GM12878 (cell line): Measurements from ENCODE around the gene GHDC. TPM values are rescaled to one million over a fixed set of nuclear protein-coding genes. Genes with fewer than 3 reads are reported as not detected.
"Not testable (repeated sequence)": the region's sequence is repeated elsewhere in the genome, so short reads cannot be mapped to it uniquely, and the experiment has no call there.

Source experiments
- ATAC-seq: fragments of 200-7000 bp; cut with Tn5 transposase; 3 replicates; pipeline ENCODE4 v1.9.1; 2020; ENCODE audit warnings: mild to moderate bottlenecking, moderate library complexity
- BruUV-seq: library from RNA; stranded (reverse); fragments of 400-500 nt; replicated peaks from 2 replicates; lab custom pipeline; 2021; lab: Mats Ljungman, UMichigan
- CTCF ChIA-PET: fragments of 300-600 bp; sonication (Branson Sonifier 250); formaldehyde crosslinking; extraction: SDS; loops from one replicate; lab custom pipeline; 2021; ENCODE audit warnings: inconsistent platforms; lab: Yijun Ruan, JAX
- POLR2A ChIA-PET: fragments of 350-600 bp; formaldehyde crosslinking; extraction: SDS; loops from one replicate; lab custom pipeline; 2021; ENCODE audit warnings: inconsistent platforms; lab: Charles Lee
- RAD21 ChIA-PET: fragments of 300-600 bp; sonication (Branson Sonifier 250); formaldehyde crosslinking; loops from one replicate; lab custom pipeline; 2023; ENCODE audit warnings: antibody characterized with exemption; ENCODE audit not compliant: unreplicated experiment; lab: Charles Lee
- SMC1A ChIA-PET: fragments of 300-600 bp; sonication (Branson Sonifier 250); formaldehyde crosslinking; loops from one replicate; lab custom pipeline; 2023; ENCODE audit not compliant: unreplicated experiment, uncharacterized antibody; lab: Charles Lee
- DNase-seq: peaks from one replicate; pipeline ENCODE4 v3.0.0-alpha.2; 2011; ENCODE audit warnings: low read depth, low spot score
- FAIRE-seq: peaks from 3 replicates; lab custom pipeline; 2011; peaks lifted over from hg19 to GRCh38; lab: Jason Lieb, UNC
- H2AFZ ChIP-seq: 2 replicates; pipeline ENCODE4 v1.6.0; 2011; ENCODE audit warnings: low read depth, low read length, control low read depth; ENCODE audit not compliant: control insufficient read depth
- H3K27ac ChIP-seq: 2 replicates; pipeline ENCODE4 v1.5.1; 2011; ENCODE audit warnings: control low read depth; ENCODE audit not compliant: control insufficient read depth, insufficient read depth
- H3K27me3 ChIP-seq, 2 experiments: replicated peaks in 1 of 2; 2 replicates each; pipeline versions ENCODE4 v1.6.0 to v1.6.1; 2011; ENCODE audit warnings: low read length in 1 of 2; ENCODE audit not compliant: control insufficient read depth in 2 of 2, insufficient read depth in 2 of 2
- H3K36me3 ChIP-seq, 2 experiments: 2 replicates each; pipeline ENCODE4 v1.5.1; 2011; ENCODE audit warnings: low read length in 1 of 2; ENCODE audit not compliant: control insufficient read depth in 2 of 2, insufficient read depth in 2 of 2
- H3K4me1 ChIP-seq: 2 replicates; pipeline ENCODE4 v1.6.1; 2011; ENCODE audit warnings: mild to moderate bottlenecking, low read length, moderate library complexity, mixed read lengths; ENCODE audit not compliant: control insufficient read depth, insufficient read depth
- H3K4me2 ChIP-seq: 2 replicates; pipeline ENCODE4 v1.6.0; 2011; ENCODE audit warnings: control low read depth; ENCODE audit not compliant: control insufficient read depth, insufficient read depth
- H3K4me3 ChIP-seq: fragments of 200-600 bp; sonication (generic); 2 replicates; pipeline ENCODE4 v1.5.1; 2016
- H3K79me2 ChIP-seq: 2 replicates; pipeline ENCODE4 v1.6.0; 2011; ENCODE audit warnings: low read length; ENCODE audit not compliant: control insufficient read depth, insufficient read depth
- H3K9ac ChIP-seq: 2 replicates; pipeline ENCODE4 v1.8.0; 2011; ENCODE audit warnings: low read length, control low read depth, mixed read lengths; ENCODE audit not compliant: control insufficient read depth, insufficient read depth
- H3K9me3 ChIP-seq: replicated peaks from 3 replicates; pipeline ENCODE4 v1.5.1; 2011; ENCODE audit warnings: mild to moderate bottlenecking, low read length; ENCODE audit not compliant: control insufficient read depth, insufficient read depth
- H4K20me1 ChIP-seq: 2 replicates; pipeline ENCODE4 v1.6.0; 2011; ENCODE audit not compliant: control insufficient read depth, insufficient read depth
- JUND ChIP-seq: IDR thresholded peaks from 2 replicates; pipeline ENCODE4 v1.6.1; 2012; ENCODE audit warnings: low read depth, mild to moderate bottlenecking, low read length, improper control_type of control experiment, moderate library complexity
- LARP7 ChIP-seq: fragments of 450-650 bp; IDR thresholded peaks from 2 replicates; pipeline ENCODE4 v1.6.1; 2017; ENCODE audit warnings: mild to moderate bottlenecking
- MTA2 ChIP-seq: fragments of 450-650 bp; IDR thresholded peaks from 2 replicates; pipeline ENCODE4 v1.6.1; 2016; ENCODE audit warnings: low read depth, mild to moderate bottlenecking, moderate library complexity
- RELB ChIP-seq: fragments of 450-650 bp; IDR thresholded peaks from 2 replicates; pipeline ENCODE4 v1.6.1; 2017; ENCODE audit warnings: low read depth, mild to moderate bottlenecking, moderate library complexity
- WGBS: methylation state at CpG from one replicate; pipeline ENCODE4 v1.1.6; 2016; ENCODE audit warnings: low lambda C conversion rate; ENCODE audit not compliant: insufficient replicate concordance, insufficient coverage; ENCODE audit errors: missing lambda C conversion rate; 5-methylcytosine and 5-hydroxymethylcytosine counted together
- in situ Hi-C: fragments of 300-500 bp; cut with MboI; formaldehyde crosslinking; loops from 9 replicates; pipeline ENCODE4 v1.14.3; 2018; ENCODE audit warnings: mixed read lengths
- intact Hi-C: fragments of 100-400 bp; cut with micrococcal nuclease; formaldehyde crosslinking; loops from one replicate; pipeline ENCODE4 v1.14.2; 2022; ENCODE audit not compliant: unreplicated experiment
- polyA plus RNA-seq, 11 experiments: library from polyadenylated mRNA; depleted of rRNA in 4 of 11; unstranded in 6 of 11; stranded (reverse) in 5 of 11; fragments of >200 nt; fragmentation: Nextera tagmentation in 4 of 11; fragmentation: Illumina TruSeq in 1 of 11; extraction: Ambion mirVana in 4 of 11; extraction: Trizol in 1 of 11; gene quantifications; 1 replicate in 1 of 11; 2 replicates in 10 of 11; pipeline versions ENCODE4 v1.2.1 to v1.2.3, GENCODE V29; 2011 to 2016; ENCODE audit warnings: inconsistent platforms in 2 of 11, missing spikeins in 2 of 11, low read depth in 1 of 11
- total RNA-seq, 4 experiments: library from RNA; depleted of rRNA in 3 of 4; stranded (reverse); fragments of >200 nt in 3 of 4; fragmentation: Illumina TruSeq in 1 of 4; extraction: Trizol in 1 of 4; gene quantifications; 2 replicates each; pipeline versions ENCODE4 v1.2.1 to v1.2.3, GENCODE V29; 2013 to 2021

Gene GHDC
- total and polyA plus RNA-seq, 10 of the 15 experiments (the other 5 are each of a cell fraction or from before 2014, with no cell fraction given), result 0.72 to 20.6 (median 12.9) TPM

- TF ChIP-seq MTA2 (no peak), JUND (no peak), RELB (no peak), LARP7 (no peak)
These were observed 45.9 kb upstream of the GHDC start (continued) for GRCh38 chr17:42240201-42240600.

GRCh38 chr17:42239576-42239975 lies 45.3 kb upstream of the GHDC start:
- BruUV-seq, DNase-seq, H3K4me3 ChIP-seq, H3K79me2 ChIP-seq, intact Hi-C loops, POLR2A ChIA-PET, in situ Hi-C loops, H3K4me2 ChIP-seq, RAD21 ChIA-PET, H3K9ac ChIP-seq, H3K4me1 ChIP-seq, H3K36me3 ChIP-seq, ATAC-seq, H4K20me1 ChIP-seq, H3K27me3 ChIP-seq, H2AFZ ChIP-seq, H3K27ac ChIP-seq, FAIRE-seq, H3K9me3 ChIP-seq: not testable (repeated sequence)
- 84% methylated on average over 7 of the region's 7 CpGs for WGBS
- CTCF ChIA-PET, result interaction anchor here (0.8 kb wide), 1 partner anchor 16 kb away, joined by 3 read pairs; no protein-coding TSS in a partner anchor
- SMC1A ChIA-PET, result interaction anchor here (1.1 kb wide), 1 partner anchor 17 kb away, joined by 4 read pairs; no protein-coding TSS in a partner anchor
